Measurements from ENCODE around the gene CMBL. TPM values are rescaled to one million over a fixed set of nuclear protein-coding genes. Genes with fewer than 3 reads are reported as not detected.
"Not testable (repeated sequence)": the region's sequence is repeated elsewhere in the genome, so short reads cannot be mapped to it uniquely, and the experiment has no call there.

Gene CMBL
- total RNA-seq, 1 donor from 2014 or later, result 5.9 TPM

- intact Hi-C loops (cut with DNase I), result no loop called here
- H3K27ac ChIP-seq, result peak overlapping the region; percentile 93
- H3K4me3 ChIP-seq, result peak overlapping the region; percentile 96 to 97
- H3K36me3 ChIP-seq, result peaks cover 0 to 27% of the 10 kb centered on the region in 2 donors
- DNase-seq (ENCODE audit: extremely low spot score in 2 of 2), result no peak
- no peaks in the 10 kb centered on the region for H3K27me3 ChIP-seq
- no peak for TF ChIP-seq POLR2AphosphoS5 (IDR thresholded peaks at IDR 0.05; ENCODE audit: insufficient read depth in 1 of 2, low read depth in 1 of 2)
- TF ChIP-seq, protein P1, sequence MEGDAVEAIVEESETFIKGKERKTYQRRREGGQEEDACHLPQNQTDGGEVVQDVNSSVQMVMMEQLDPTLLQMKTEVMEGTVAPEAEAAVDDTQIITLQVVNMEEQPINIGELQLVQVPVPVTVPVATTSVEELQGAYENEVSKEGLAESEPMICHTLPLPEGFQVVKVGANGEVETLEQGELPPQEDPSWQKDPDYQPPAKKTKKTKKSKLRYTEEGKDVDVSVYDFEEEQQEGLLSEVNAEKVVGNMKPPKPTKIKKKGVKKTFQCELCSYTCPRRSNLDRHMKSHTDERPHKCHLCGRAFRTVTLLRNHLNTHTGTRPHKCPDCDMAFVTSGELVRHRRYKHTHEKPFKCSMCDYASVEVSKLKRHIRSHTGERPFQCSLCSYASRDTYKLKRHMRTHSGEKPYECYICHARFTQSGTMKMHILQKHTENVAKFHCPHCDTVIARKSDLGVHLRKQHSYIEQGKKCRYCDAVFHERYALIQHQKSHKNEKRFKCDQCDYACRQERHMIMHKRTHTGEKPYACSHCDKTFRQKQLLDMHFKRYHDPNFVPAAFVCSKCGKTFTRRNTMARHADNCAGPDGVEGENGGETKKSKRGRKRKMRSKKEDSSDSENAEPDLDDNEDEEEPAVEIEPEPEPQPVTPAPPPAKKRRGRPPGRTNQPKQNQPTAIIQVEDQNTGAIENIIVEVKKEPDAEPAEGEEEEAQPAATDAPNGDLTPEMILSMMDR (IDR thresholded peaks at IDR 0.05), result no peak
- no peak for TF ChIP-seq POLR2A (IDR thresholded peaks at IDR 0.05)
- H3K9me3 ChIP-seq, result no peaks in the 10 kb centered on the region
- peaks cover 46% of the 10 kb centered on the region for H3K4me1 ChIP-seq
Measured at GRCh38 chr5:10251405-10251804, 56.3 kb downstream of the CMBL start.

DNA sequence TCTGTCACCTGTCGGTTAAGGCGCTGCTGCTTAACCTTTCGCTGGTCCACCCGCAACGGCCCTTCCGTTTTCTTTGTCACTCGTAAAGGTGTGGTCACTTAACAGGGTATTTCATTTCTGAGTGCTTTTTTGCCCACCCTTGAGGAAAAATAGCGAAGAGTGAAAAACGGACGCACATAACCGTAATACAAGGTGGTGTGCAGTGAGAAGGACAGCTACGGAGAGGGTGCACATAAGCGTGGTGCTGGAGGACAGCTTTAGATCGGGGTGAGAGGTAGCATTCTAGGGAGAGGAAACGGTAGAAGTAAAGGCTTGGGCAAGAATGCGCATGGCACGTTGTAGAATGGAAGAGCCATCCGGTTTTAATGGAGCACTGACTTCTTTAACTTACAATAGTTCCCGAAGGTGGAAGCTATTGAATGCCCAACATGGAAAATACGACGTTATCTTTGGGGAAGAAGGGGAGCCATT is 56.9 kb downstream of the CMBL start:
- H3K4me1 ChIP-seq, result peaks cover 46% of the 10 kb centered on the region
- no peaks in the 10 kb centered on the region for H3K9me3 ChIP-seq
- H3K4me3 ChIP-seq, result peak overlapping the region; percentile 96 to 97
- H3K27ac ChIP-seq, result peak overlapping the region; percentile 93
- TF ChIP-seq, protein P1 (IDR thresholded peaks at IDR 0.05), result no peak
- TF ChIP-seq POLR2AphosphoS5 (IDR thresholded peaks at IDR 0.05; ENCODE audit: insufficient read depth in 1 of 2, low read depth in 1 of 2), result no peak
- no peak for TF ChIP-seq POLR2A (IDR thresholded peaks at IDR 0.05)
- H3K36me3 ChIP-seq, result peaks cover 0 to 21% of the 10 kb centered on the region in 2 donors
- DNase-seq (ENCODE audit: extremely low spot score in 2 of 2), result no peak
- intact Hi-C loops (cut with DNase I), result no loop called here
- no peaks in the 10 kb centered on the region for H3K27me3 ChIP-seq

DNA sequence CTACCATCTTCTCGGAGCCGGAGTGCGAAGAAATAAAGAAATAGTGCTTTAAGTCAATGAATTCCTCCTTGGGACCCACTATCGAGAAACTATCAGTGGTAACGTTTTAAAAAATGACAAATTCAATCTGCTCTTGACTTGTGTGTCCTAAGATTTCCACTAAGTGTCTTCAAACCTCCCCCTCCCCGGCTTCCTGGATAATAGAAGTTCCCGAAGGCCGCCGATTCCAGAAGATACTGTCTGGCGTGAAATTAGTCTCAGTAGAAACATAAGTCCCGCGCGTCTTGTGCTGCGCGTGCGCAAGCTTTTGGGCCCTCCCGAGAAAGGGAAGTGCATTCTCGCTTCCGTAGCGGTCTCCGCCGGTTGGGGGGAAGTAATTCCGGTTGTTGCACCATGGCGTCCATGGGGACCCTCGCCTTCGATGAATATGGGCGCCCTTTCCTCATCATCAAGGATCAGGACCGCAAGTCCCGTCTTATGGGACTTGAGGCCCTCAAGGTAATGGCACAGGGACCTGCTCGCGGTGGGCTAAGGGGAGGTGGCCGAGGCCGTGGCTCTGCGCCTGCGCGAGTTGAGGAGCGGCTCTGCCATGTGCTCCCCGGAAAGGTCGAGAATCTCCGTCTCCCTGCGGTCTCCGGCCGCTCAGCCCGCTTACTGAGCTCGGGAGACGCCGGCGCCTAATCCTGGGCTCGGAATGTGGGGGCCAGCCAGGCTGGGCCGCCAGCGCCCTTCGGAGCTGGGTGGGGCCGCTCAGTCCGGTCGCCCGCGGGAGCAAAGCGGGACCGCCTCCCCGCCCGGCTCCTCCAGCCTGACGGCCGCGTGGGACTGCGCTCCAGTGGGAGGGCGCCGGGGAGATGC is 57.5 kb downstream of the CMBL start, which contains the start of gene CCT5:
CCT5 (plus strand) TSS at position 333 of the 858 bp plus-strand sequence; CDS start at position 394, 61 bp downstream.
- H3K4me3 ChIP-seq, result peak within 1 kb of the TSS; percentile 96 to 97
- H3K27ac ChIP-seq, result peak within 1 kb of the TSS; percentile 93
- intact Hi-C loops (cut with DNase I), result no loop called here
- DNase-seq (ENCODE audit: extremely low spot score in 2 of 2), result peak in 1 of 2 donors; percentile 99
- H3K27me3 ChIP-seq, result no peaks in the 10 kb centered on the region
- H3K36me3 ChIP-seq, result peaks cover 0 to 14% of the 10 kb centered on the region in 2 donors
- H3K9me3 ChIP-seq, result no peaks in the 10 kb centered on the region
- peaks cover 46% of the 10 kb centered on the region for H3K4me1 ChIP-seq
- TF ChIP-seq POLR2A (IDR thresholded peaks at IDR 0.05) (peak in 1 of 2 donors; percentile 46), POLR2AphosphoS5 (IDR thresholded peaks at IDR 0.05; ENCODE audit: insufficient read depth in 1 of 2, low read depth in 1 of 2) (peak; percentile 87 to 96)
- TF ChIP-seq, protein P1 (IDR thresholded peaks at IDR 0.05), result no peak

GRCh38 chr5:10248378-10249260 is 59.1 kb downstream of the CMBL start:
- Histone ChIP-seq H3K4me3 (peak overlapping the region; percentile 96 to 97), H3K36me3 (no peaks in the 10 kb centered on the region), H3K4me1 (peaks cover 41% of the 10 kb centered on the region), H3K27me3 (no peaks in the 10 kb centered on the region), H3K27ac (peak overlapping the region; percentile 93), H3K9me3 (no peaks in the 10 kb centered on the region)
- TF ChIP-seq POLR2AphosphoS5 (IDR thresholded peaks at IDR 0.05; ENCODE audit: insufficient read depth in 1 of 2, low read depth in 1 of 2), result no peak
- no peak for TF ChIP-seq POLR2A (IDR thresholded peaks at IDR 0.05)
- TF ChIP-seq, protein P1 (IDR thresholded peaks at IDR 0.05), result no peak
- intact Hi-C loops (cut with DNase I), result no loop called here
- no peak for DNase-seq (ENCODE audit: extremely low spot score in 2 of 2)

- H3K9me3 ChIP-seq; H3K36me3 ChIP-seq; DNase-seq (ENCODE audit: extremely low spot score in 2 of 2); H3K4me3 ChIP-seq; H3K27me3 ChIP-seq; H3K27ac ChIP-seq; intact Hi-C loops (cut with DNase I): not testable (repeated sequence)
- H3K4me1 ChIP-seq, result peaks cover 27% of the 10 kb centered on the region
Measured at GRCh38 chr5:10247217-10247616, 60.5 kb downstream of the CMBL start.

All from vagina (tissue), 2 donors.